HepG2 (cell line): Measurements from ENCODE around the gene GBA2. TPM values are rescaled to one million over a fixed set of nuclear protein-coding genes. Genes with fewer than 3 reads are reported as not detected.

ENCODE experiments used
- ARHGAP35 ChIP-seq: sonication (generic); formaldehyde crosslinking; IDR thresholded peaks from 2 replicates; pipeline ENCODE4 v1.9.0; 2022; ENCODE audit warnings: mild to moderate bottlenecking, inconsistent platforms, moderate library complexity, missing genetic modification reagents, borderline replicate concordance
- BRF2 ChIP-seq: sonication (generic); formaldehyde crosslinking; IDR thresholded peaks from 2 replicates; pipeline ENCODE4 v1.8.1; 2022; ENCODE audit warnings: mild to moderate bottlenecking, missing genetic modification reagents
- E2F5 ChIP-seq: sonication (generic); formaldehyde crosslinking; conservative IDR thresholded peaks from 2 replicates; pipeline ENCODE4 v1.4.0; 2020; ENCODE audit warnings: missing genetic modification reagents
- GMEB1 ChIP-seq: sonication (generic); formaldehyde crosslinking; IDR thresholded peaks from 2 replicates; pipeline ENCODE4 v1.5.1; 2020; ENCODE audit warnings: missing genetic modification reagents, mild to moderate bottlenecking, borderline replicate concordance
- MAZ ChIP-seq, 2 experiments: sonication (generic) in 1 of 2; formaldehyde crosslinking in 1 of 2; IDR thresholded peaks; 2 replicates each; pipeline versions ENCODE4 v1.5.0 to v1.6.1; 2012 to 2020; ENCODE audit warnings: low read depth in 2 of 2, mild to moderate bottlenecking in 2 of 2, borderline replicate concordance in 1 of 2, improper control_type of control experiment in 1 of 2, low read length in 1 of 2, missing genetic modification reagents in 1 of 2, moderate library complexity in 1 of 2
- MXI1 ChIP-seq: IDR thresholded peaks from 3 replicates; pipeline ENCODE4 v1.6.1; 2012; ENCODE audit warnings: low read depth, low read length, inconsistent platforms, borderline replicate concordance
- NR2F1 ChIP-seq, 2 experiments: fragments of 450-650 bp in 1 of 2; formaldehyde crosslinking in 1 of 2; IDR thresholded peaks; 2 replicates each; pipeline versions ENCODE4 v1.5.0 to v1.6.1; 2016 to 2020; ENCODE audit warnings: mild to moderate bottlenecking in 1 of 2, missing compliant biosample characterization in 1 of 2, missing genetic modification reagents in 1 of 2, moderate library complexity in 1 of 2
- PHF8 ChIP-seq: sonication (generic); formaldehyde crosslinking; IDR thresholded peaks from 2 replicates; pipeline ENCODE4 v1.5.0; 2020; ENCODE audit warnings: missing genetic modification reagents
- POLR2AphosphoS5 ChIP-seq: IDR thresholded peaks from 2 replicates; pipeline ENCODE4 v1.6.1; 2012; ENCODE audit warnings: low read depth, low read length
- YEATS2 ChIP-seq: sonication (generic); formaldehyde crosslinking; IDR thresholded peaks from 2 replicates; pipeline ENCODE4 v1.4.0; 2020; ENCODE audit warnings: missing genetic modification reagents, borderline replicate concordance
- ZNF12 ChIP-seq: sonication (generic); formaldehyde crosslinking; IDR thresholded peaks from 2 replicates; pipeline ENCODE4 v1.5.0; 2020; ENCODE audit warnings: missing genetic modification reagents
- ZNF142 ChIP-seq: sonication (generic); formaldehyde crosslinking; IDR thresholded peaks from 2 replicates; pipeline ENCODE4 v1.4.0; 2020; ENCODE audit warnings: missing genetic modification reagents
- ZNF263 ChIP-seq: sonication (generic); formaldehyde crosslinking; IDR thresholded peaks from 2 replicates; pipeline ENCODE4 v1.4.0; 2020; ENCODE audit warnings: missing genetic modification reagents
- ZNF574 ChIP-seq: sonication (generic); formaldehyde crosslinking; IDR thresholded peaks from 2 replicates; pipeline ENCODE4 v1.4.0; 2020; ENCODE audit warnings: missing genetic modification reagents
- polyA plus RNA-seq, 8 experiments: library from polyadenylated mRNA; depleted of rRNA in 3 of 8; stranded (reverse) in 7 of 8; unstranded in 1 of 8; fragments of >200 nt; fragmentation: Illumina TruSeq in 4 of 8; extraction: Trizol in 4 of 8; gene quantifications; 2 replicates each; pipeline versions ENCODE4 v1.2.1 to v1.2.3, GENCODE V29; 2011 to 2016; ENCODE audit warnings: low read depth in 4 of 8, missing spikeins in 1 of 8, mixed read lengths in 1 of 8; ENCODE audit not compliant: insufficient read depth in 1 of 8
- total RNA-seq, 5 experiments: library from RNA; depleted of rRNA; stranded (reverse); fragments of >200 nt; fragmentation: Illumina TruSeq; extraction: Trizol; gene quantifications; 2 replicates each; pipeline ENCODE4 v1.2.3, GENCODE V29; 2016; ENCODE audit warnings: low read depth in 1 of 5

GBA2 gene
- total and polyA plus RNA-seq, 2 of the 13 experiments (the other 11 are each of a cell fraction or from before 2014, with no cell fraction given): 37.5 to 86.1 TPM

GRCh38 chr9:35748858-35749514 lies at the start of gene GBA2, which contains the start of gene RGP1 (continued):
- peak; percentile 95 for TF ChIP-seq PHF8
- TF ChIP-seq MXI1: peak; percentile 58; the same call in 1 of the 3 replicates
- TF ChIP-seq ZNF12: peak; percentile 64; the same call in 1 of the 2 replicates
- peak; percentile 66 for TF ChIP-seq YEATS2 (CRISPR knock-in tag)
- TF ChIP-seq ZNF574 (CRISPR knock-in tag): peak; percentile 96
- TF ChIP-seq NR2F1 (CRISPR knock-in tag; IDR thresholded peaks at IDR 0.05): peak; percentile 78 to 90
- 0 out of 2 replicates have a peak, but pooled peaks have one; percentile 14 for TF ChIP-seq ZNF263 (CRISPR knock-in tag)
- peak; percentile 82 for TF ChIP-seq GMEB1
- peak; percentile 50; the same call in 1 of the 2 replicates for TF ChIP-seq POLR2AphosphoS5
- peak; percentile 51; the same call in 1 of the 2 replicates for TF ChIP-seq BRF2 (CRISPR knock-in tag)
- TF ChIP-seq MAZ (IDR thresholded peaks at IDR 0.05; ENCODE audit: borderline replicate concordance, low read depth, low read length): peak; percentile 39; the same call in 1 of the 2 replicates
- TF ChIP-seq MAZ (CRISPR knock-in tag; IDR thresholded peaks at IDR 0.05; ENCODE audit: low read depth): peak; percentile 87
- TF ChIP-seq ZNF142 (CRISPR knock-in tag): 0 out of 2 replicates have a peak, but pooled peaks have one; percentile 3
- TF ChIP-seq ARHGAP35 (CRISPR knock-in tag): no peak; the same call in 1 of the 2 replicates
- TF ChIP-seq E2F5 (CRISPR knock-in tag): no peak
